Keratinocyte (primary cell): ENCODE results near the gene XRN2. TPM values are rescaled to one million over a fixed set of nuclear protein-coding genes. Genes with fewer than 3 reads are reported as not detected.

ENCODE experiments used
- DNase-seq: peaks from one replicate; pipeline ENCODE4 v3.0.0-alpha.2; 2011; ENCODE audit warnings: low read depth, missing footprints, low spot score
- FAIRE-seq: peaks from 2 replicates; lab custom pipeline; 2011; peaks lifted over from hg19 to GRCh38; lab: Jason Lieb, UNC
- H2AFZ ChIP-seq: 2 replicates; pipeline ENCODE4 v1.6.0; 2012; ENCODE audit warnings: low read length, control low read depth, inconsistent platforms; ENCODE audit not compliant: control insufficient read depth
- H3K27ac ChIP-seq: 2 replicates; pipeline ENCODE4 v1.5.1; 2011; ENCODE audit warnings: low read length; ENCODE audit not compliant: control insufficient read depth, insufficient read depth
- H3K27me3 ChIP-seq: 3 replicates; pipeline ENCODE4 v1.6.0; 2011; ENCODE audit warnings: low read length; ENCODE audit not compliant: control insufficient read depth, insufficient read depth; ENCODE audit errors: extremely low read depth
- H3K36me3 ChIP-seq, 2 experiments: 2 replicates in 1 of 2; 3 replicates in 1 of 2; pipeline ENCODE4 v1.5.1; 2011; ENCODE audit warnings: low read length in 2 of 2, mild to moderate bottlenecking in 1 of 2; ENCODE audit not compliant: control insufficient read depth in 2 of 2, insufficient read depth in 2 of 2; ENCODE audit errors: extremely low read depth in 1 of 2
- H3K4me1 ChIP-seq: 3 replicates; pipeline ENCODE4 v1.5.1; 2011; ENCODE audit warnings: low read length; ENCODE audit not compliant: control insufficient read depth, insufficient read depth; ENCODE audit errors: extremely low read depth
- H3K4me2 ChIP-seq: 3 replicates; pipeline ENCODE4 v1.6.0; 2011; ENCODE audit warnings: low read depth, low read length; ENCODE audit not compliant: control insufficient read depth, insufficient read depth; ENCODE audit errors: extremely low read depth
- H3K4me3 ChIP-seq, 3 experiments: fragments of 200-600 bp in 1 of 3; sonication (generic) in 1 of 3; 2 replicates in 2 of 3; 3 replicates in 1 of 3; pipeline ENCODE4 v1.5.1; 2011 to 2016; ENCODE audit warnings: low read length in 3 of 3, mild to moderate bottlenecking in 3 of 3, control low read depth in 2 of 3, inconsistent platforms in 1 of 3, low read depth in 1 of 3, mixed read lengths in 1 of 3, mixed run types in 1 of 3, moderate library complexity in 1 of 3; ENCODE audit not compliant: control insufficient read depth in 2 of 3, insufficient read depth in 2 of 3; ENCODE audit errors: extremely low read depth in 1 of 3
- H3K79me2 ChIP-seq: 2 replicates; pipeline ENCODE4 v1.6.0; 2012; ENCODE audit warnings: low read length; ENCODE audit not compliant: control insufficient read depth, insufficient read depth
- H3K9ac ChIP-seq: 3 replicates; pipeline ENCODE4 v1.6.0; 2011; ENCODE audit warnings: low read length; ENCODE audit not compliant: control insufficient read depth, insufficient read depth; ENCODE audit errors: extremely low read depth
- H3K9me1 ChIP-seq: 3 replicates; pipeline ENCODE4 v1.6.0; 2011; ENCODE audit warnings: low read length; ENCODE audit not compliant: control insufficient read depth, insufficient read depth; ENCODE audit errors: extremely low read depth
- H3K9me3 ChIP-seq: 2 replicates; pipeline ENCODE4 v1.5.1; 2012; ENCODE audit warnings: low read depth, low read length; ENCODE audit not compliant: control insufficient read depth
- H4K20me1 ChIP-seq: 3 replicates; pipeline ENCODE4 v1.6.0; 2011; ENCODE audit warnings: low read length; ENCODE audit not compliant: control insufficient read depth, insufficient read depth; ENCODE audit errors: extremely low read depth
- CTCF ChIP-seq, 3 experiments: IDR thresholded peaks in 1 of 3; conservative IDR thresholded peaks in 1 of 3; optimal IDR thresholded peaks in 1 of 3; 2 replicates in 2 of 3; 3 replicates in 1 of 3; pipeline versions ENCODE3 to v1.5.1; 2011; ENCODE audit warnings: low read length in 3 of 3, mild to moderate bottlenecking in 3 of 3, moderate library complexity in 2 of 3, control low read depth in 1 of 3, inconsistent platforms in 1 of 3; ENCODE audit not compliant: insufficient read depth in 2 of 3; ENCODE audit errors: extremely low read depth in 1 of 3
- EZH2 ChIP-seq: IDR thresholded peaks from one replicate; pipeline ENCODE4 v1.6.1; 2012; ENCODE audit warnings: inconsistent platforms, mild to moderate bottlenecking, low read length, moderate library complexity
- dilution Hi-C: fragments of 300-500 bp; cut with MboI; formaldehyde crosslinking; loops from one replicate; pipeline ENCODE4 v1.7.0; 2020; ENCODE audit warnings: low sequenced_read_pairs; ENCODE audit not compliant: extremely low pct_ligation_motif_present
- polyA plus RNA-seq, 5 experiments: library from polyadenylated mRNA; depleted of rRNA in 3 of 5; stranded (reverse) in 3 of 5; stranded (forward) in 1 of 5; unstranded in 1 of 5; fragments of >200 nt; gene quantifications; 1 replicate in 1 of 5; 2 replicates in 3 of 5; 3 replicates in 1 of 5; pipeline versions ENCODE4 v1.2.1 to v1.2.3, GENCODE V29; 2011 to 2012; ENCODE audit warnings: missing spikeins in 2 of 5, low read depth in 1 of 5, low replicate concordance in 1 of 5

XRN2 gene
- polyA plus RNA-seq, 1 donor (not counting 4 experiments of a cell fraction or from before 2014, with no cell fraction given): 85.8 TPM

- no peaks in the 10 kb centered on the region for H3K9me3 ChIP-seq
- peaks cover 38% of the 10 kb centered on the region for H3K27me3 ChIP-seq
- FAIRE-seq (no peak), DNase-seq (no peak)
- no peak overlapping the region for H3K4me2 ChIP-seq
- H3K36me3 ChIP-seq: peaks cover 0 to 9% of the 10 kb centered on the region in 2 experiments
- H3K4me3 ChIP-seq: no peak overlapping the region
- no peaks in the 10 kb centered on the region for H3K79me2 ChIP-seq
- H3K27ac ChIP-seq: no peak overlapping the region
- dilution Hi-C loops: no loop called here
- no peak overlapping the region for H3K9ac ChIP-seq
- H3K9me1 ChIP-seq: no peaks in the 10 kb centered on the region
- H3K4me1 ChIP-seq: no peaks in the 10 kb centered on the region
- no peak overlapping the region for H2AFZ ChIP-seq
- no peak for TF ChIP-seq CTCF (optimal IDR thresholded peaks at IDR 0.05 in 1 of 3, IDR thresholded peaks at IDR 0.05 in 1 of 3, conservative IDR thresholded peaks at IDR 0.05 in 1 of 3; ENCODE audit: extremely low read depth in 1 of 3, insufficient read depth in 2 of 3, low read length in 3 of 3)
- no peak for TF ChIP-seq EZH2
- no peaks in the 10 kb centered on the region for H4K20me1 ChIP-seq
Observed at GRCh38 chr20:21390768-21391167, 87.6 kb downstream of the XRN2 start.

GRCh38 chr20:21391185-21391971 is 88.2 kb downstream of the XRN2 start:
- H2AFZ ChIP-seq: no peak overlapping the region
- peaks cover 0 to 9% of the 10 kb centered on the region in 2 experiments for H3K36me3 ChIP-seq
- peaks cover 44% of the 10 kb centered on the region for H3K27me3 ChIP-seq
- no peaks in the 10 kb centered on the region for H3K9me3 ChIP-seq
- H3K4me2 ChIP-seq: no peak overlapping the region
- H3K79me2 ChIP-seq: no peaks in the 10 kb centered on the region
- no peak overlapping the region for H3K4me3 ChIP-seq
- TF ChIP-seq EZH2: no peak
- no peaks in the 10 kb centered on the region for H3K4me1 ChIP-seq
- H3K27ac ChIP-seq: no peak overlapping the region
- H3K9ac ChIP-seq: no peak overlapping the region
- dilution Hi-C loops: no loop called here
- H3K9me1 ChIP-seq: no peaks in the 10 kb centered on the region
- no peaks in the 10 kb centered on the region for H4K20me1 ChIP-seq
- FAIRE-seq: no peak
- no peak for DNase-seq
